CD4-positive, alpha-beta T cell treated with Interleukin-4 for 1 hour (primary cell): ENCODE results near the gene PLSCR2.
"Not testable (repeated sequence)": the region's sequence is repeated elsewhere in the genome, so short reads cannot be mapped to it uniquely, and the experiment has no call there.

Experiments used
- DNase-seq, 2 donors: peaks; one replicate each; pipeline ENCODE4 v3.0.0-alpha.2; 2020 to 2022

PLSCR2 gene

GRCh38 chr3:146485297-146485696, 15.9 kb upstream of the PLSCR2 start:
- no peak for DNase-seq

GRCh38 chr3:146476094-146476740, 6.9 kb upstream of the PLSCR2 start:
- no peak for DNase-seq

GRCh38 chr3:146474976-146475375, 5.6 kb upstream of the PLSCR2 start:
- not testable (repeated sequence) for DNase-seq

DNA sequence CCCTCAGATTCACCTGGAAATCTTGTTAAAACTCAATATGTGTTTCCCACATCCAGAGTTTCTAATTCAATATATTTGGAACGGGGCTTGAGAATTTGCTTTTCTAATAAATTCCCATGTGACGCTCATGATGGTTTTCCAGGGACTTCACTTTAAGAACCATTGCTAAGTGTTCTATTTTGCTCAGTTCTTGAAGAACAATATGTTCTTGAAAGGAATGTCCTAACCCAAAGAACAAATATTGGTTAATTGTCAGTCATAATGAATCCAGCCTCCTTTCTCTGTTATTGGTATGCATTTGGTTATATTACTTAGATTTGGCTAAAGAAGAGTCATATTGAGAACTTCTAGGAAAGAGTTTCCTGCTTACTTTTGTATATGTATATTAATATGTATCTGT, 4.4 kb upstream of the PLSCR2 start:
- no peak for DNase-seq

DNA sequence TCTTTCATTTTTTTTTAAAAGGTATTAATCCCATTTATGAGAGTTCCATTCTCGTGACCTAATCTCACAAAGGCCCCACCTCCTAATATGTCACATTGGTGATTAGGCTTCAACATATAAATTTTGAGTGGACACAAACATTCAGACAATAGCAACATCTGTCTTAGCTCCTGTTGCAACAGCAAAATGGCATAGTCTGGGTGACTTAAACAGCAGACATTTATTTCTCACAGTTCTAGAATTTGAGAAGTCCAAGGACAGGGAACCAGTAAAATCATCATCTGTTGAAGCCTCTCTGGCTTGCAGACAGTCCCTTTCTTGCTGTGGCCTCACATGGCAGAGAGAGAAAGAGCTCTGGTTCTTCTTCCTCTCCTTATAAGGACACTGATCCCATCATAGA, 3.2 kb upstream of the PLSCR2 start:
- no peak for DNase-seq

- DNase-seq: no peak
Measured at GRCh38 chr3:146471012-146471411, 1.7 kb upstream of the PLSCR2 start.

- DNase-seq: no peak
Measured at GRCh38 chr3:146470425-146470990, 1.1 kb upstream of the PLSCR2 start.

- no peak for DNase-seq
Measured at GRCh38 chr3:146468671-146469149, 651 bp downstream of the PLSCR2 start.

DNA sequence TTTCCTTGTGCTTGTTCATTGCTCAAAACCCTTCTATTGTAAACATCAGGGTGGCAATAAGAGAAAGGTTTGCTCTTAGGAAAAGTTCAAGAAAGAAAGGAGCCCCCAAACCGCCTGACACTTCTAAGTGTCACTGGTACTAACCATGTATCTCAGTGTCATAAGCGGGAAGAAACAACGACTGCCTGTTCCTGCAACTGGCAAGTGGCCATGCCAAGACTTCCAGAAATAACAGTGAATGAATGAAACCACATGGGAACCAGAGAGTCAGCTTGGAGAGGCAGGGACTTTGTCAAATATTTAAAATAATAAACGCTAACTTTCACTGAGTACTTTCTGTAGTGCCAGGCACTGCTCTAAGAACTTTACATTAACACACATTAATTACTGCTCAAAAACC, 1.1 kb downstream of the PLSCR2 start:
- no peak for DNase-seq

- no peak for DNase-seq
Measured at GRCh38 chr3:146466604-146467003, 2.8 kb downstream of the PLSCR2 start.

DNA sequence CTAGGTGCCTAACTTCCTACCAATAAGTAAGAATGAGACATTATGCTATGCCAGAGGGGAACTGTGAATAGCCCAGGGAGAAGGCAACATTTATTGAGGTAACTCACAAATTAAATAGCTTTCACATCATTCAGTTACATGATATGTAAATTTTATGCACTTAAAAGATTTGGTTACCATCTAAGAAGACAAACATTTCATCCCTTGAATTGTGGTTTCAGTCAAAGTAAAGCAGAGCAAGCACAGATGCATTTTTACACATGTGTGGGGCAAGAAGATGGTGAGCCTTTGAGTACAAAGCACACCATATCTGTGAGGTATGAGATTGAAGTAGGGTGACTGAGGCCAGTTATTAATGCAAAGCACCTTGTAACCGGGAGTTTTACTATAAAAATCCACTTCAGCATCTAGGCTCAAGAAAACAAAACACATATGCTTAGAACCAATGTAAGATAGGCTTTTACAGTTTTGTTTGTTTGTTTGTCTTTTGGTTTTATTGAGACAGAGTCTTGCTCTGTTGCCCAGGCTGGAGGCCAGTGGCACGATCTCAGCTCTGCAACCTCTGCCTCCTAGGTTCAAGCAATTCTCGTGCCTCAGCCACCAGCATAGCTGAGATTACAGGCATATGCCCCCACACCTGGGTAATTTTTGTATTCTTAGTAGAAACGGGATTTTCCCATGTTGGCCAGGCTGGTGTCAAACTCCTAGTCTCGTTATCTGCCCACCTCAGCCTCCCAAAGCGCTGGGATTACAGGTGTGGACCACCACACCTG, 3.5 kb downstream of the PLSCR2 start:
- DNase-seq: no peak

DNA sequence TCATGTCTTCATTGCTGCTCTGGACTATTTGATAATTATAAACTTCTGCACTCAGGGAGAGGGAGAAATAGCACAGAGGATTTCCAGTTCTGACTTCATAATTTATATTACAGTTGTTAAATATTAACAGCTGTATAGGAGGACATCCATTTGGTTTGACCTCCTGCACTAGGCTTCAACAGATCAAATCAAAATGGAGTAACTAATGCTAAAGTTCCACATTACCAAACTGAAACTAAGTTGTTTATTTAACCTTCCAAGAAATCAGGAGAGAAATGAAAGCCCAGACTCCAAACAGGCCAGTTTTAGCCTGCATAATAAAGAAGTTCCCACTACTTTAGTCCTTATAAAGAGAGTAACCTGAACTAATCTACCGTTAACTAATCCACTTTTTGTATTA, 4.6 kb downstream of the PLSCR2 start:
- DNase-seq: no peak

- no peak for DNase-seq
Measured at GRCh38 chr3:146464005-146464595, 5.3 kb downstream of the PLSCR2 start.

DNA sequence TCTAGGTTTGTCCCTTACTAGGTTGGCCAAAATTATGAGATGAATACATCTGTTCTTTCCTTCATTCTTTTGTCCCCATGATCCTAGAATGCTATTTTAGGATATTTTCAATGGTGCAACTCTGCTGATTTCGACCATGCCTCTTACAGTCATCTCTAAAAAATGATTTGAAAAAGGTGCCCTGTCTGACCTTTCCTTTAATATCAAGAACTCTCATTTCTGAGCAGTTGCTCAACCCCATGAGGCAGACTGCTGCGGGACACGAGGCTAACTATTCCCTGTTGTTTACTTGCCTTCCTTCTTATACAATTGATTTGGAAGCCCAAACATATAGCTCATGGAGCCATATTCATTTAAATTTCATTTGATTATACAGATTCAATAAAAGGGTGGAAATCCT, 14.6 kb downstream of the PLSCR2 start:
- no peak for DNase-seq

GRCh38 chr3:146449613-146450012, 19.7 kb downstream of the PLSCR2 start:
- DNase-seq: no peak

DNA sequence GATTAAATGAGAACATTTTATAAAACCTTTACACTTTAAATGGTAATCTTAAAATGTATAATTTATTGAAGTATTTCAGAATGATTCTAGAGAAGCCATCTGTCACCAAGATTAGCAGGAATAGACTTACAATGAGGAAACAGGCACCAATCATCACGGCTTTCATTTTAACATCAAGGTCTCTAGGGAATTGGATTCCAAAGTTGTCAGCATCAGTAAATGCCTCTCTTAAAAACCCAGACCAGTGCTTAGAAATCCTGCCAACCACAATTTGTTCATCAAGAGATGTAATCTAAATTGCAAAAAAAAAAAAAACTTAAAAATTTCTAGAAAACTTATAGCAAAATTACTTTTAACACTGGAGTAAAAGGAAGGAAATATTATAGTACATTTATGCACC, 20.3 kb downstream of the PLSCR2 start:
- DNase-seq: no peak

DNA sequence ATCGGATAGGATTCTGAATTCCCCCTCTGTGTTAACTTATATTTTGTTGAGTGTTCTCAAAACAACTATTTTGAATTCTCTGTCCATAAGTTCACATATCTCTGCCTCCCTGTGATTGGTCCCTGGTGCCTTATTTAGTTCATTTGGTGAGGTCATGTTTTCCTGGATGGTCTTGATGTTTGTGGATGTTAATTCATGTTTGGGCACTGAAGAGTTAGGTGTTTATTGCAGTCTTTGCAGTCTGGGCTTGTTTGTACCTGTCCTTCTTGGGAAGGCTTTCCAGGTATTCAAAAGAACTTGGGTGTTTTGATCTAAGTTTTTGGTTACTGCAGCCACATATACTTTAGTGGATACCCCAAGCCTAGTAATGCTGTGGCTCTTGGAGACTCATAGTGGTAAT, 23.3 kb downstream of the PLSCR2 start:
- no peak for DNase-seq

GRCh38 chr3:146440310-146440709, 29.1 kb downstream of the PLSCR2 start:
- not testable (repeated sequence) for DNase-seq

DNA sequence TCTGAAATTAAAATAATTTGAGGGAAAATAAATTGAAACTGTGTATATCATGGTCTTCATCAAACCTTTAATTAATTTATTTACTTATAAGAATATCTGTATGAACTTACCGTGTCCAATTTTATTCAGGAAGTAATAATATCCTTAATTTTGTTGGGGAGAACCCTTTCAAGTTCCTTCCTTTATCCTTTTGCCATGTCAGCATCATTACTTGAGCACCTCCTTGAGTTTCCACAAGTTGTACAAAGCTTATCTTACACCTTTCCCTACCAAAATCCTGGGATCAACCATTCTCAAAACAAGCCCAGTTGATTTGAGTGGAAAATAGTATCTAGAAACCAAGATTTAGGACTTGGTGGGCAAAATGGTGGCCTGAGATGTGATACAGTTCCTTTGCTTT, 37.3 kb downstream of the PLSCR2 start:
- DNase-seq: no peak

GRCh38 chr3:146431240-146431639, 38.1 kb downstream of the PLSCR2 start:
- DNase-seq: no peak

DNA sequence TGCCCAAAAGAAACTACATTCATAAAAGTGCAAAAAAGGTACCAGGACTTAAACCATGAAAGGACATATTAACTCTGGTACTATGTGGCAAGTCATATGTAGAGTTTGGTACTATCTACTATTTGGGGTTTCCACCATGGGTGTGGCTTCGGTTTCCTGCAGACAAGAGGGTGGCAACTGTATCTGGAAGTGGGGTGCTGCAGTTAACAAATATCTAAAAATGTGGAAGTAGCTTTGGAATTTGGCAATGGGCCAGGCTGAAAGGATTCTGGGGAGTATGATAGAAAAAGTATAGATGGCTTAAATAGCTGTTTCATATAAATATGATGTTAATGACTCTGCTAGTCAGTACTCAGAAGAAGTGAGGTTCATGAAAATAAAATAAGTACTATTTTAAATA, 44.0 kb downstream of the PLSCR2 start:
- no peak for DNase-seq

DNA sequence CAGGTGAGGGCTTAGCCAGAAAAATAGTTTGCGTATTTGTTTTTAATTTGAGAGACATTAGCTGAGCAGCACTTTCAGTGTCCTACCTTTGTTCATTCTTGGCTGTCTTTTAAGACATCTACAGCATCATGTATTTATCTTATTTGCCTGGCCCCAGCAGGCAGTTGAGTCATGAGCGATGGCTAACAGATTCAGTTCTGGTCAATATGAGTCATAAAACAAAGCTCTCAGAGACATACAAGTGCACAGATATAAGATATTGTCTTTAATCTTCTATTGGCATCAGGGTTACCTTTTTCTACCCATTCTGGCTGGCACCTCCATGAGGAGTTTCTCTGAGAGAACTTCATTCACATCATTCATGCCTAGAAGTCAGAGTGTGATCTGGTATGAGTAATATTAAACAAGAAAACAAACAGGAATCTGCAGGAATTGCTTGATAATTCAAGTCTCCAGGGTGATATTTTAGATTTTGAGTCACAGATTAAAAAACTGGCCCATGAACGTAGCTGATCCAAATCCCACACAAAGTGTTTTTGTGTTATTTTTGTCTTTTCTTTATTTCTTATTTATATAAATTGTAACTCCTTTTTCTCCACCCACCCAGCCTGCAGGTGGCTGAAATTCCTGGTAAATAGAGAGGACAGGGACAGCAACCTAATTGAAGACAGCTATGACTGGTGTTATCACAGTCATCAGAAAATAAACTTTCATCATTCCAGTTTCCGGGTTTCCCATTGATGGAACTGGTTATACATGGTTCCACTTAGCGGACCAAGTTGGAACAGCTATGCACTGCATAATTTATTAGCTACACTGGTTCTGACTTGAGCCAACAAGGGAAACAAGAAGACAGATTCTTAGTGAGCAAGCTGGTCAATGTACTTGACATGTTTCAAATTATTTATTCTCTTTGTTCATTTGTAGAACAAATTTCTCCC, 47.3 kb downstream of the PLSCR2 start:
- no peak for DNase-seq

- no peak for DNase-seq
Measured at GRCh38 chr3:146416366-146416765, 53.0 kb downstream of the PLSCR2 start.
